ENCODE results near the gene DDR1. TPM values are rescaled to one million over a fixed set of nuclear protein-coding genes. Genes with fewer than 3 reads are reported as not detected.

Gene DDR1
- total and polyA plus RNA-seq, 2 experiments from 2014 or later: 58.3 to 154 TPM

GRCh38 chr6:30889921-30890645 is 5.8 kb downstream of the DDR1 start:
- peaks cover 44% of the 10 kb centered on the region for H3K79me2 ChIP-seq (replicated peaks; ENCODE audit: insufficient read depth)
- ATAC-seq: no peak
- H3K4me3 Mint-ChIP-seq: no peak overlapping the region; the same call in 2 of the 3 replicates
- H3K9me3 Mint-ChIP-seq: no peaks in the 10 kb centered on the region
- TF ChIP-seq ZNF462 (CRISPR knock-in tag; IDR thresholded peaks at IDR 0.05) (no peak), CREB1 (CRISPR knock-in tag; IDR thresholded peaks at IDR 0.05; ENCODE audit: low read depth) (no peak), NANOG (IDR thresholded peaks at IDR 0.05; ENCODE audit: borderline replicate concordance) (no peak), STAT1 (IDR thresholded peaks at IDR 0.05; ENCODE audit: unreplicated experiment) (no peak), REST (IDR thresholded peaks at IDR 0.05; ENCODE audit: unreplicated experiment) (no peak), CTCF (conservative IDR thresholded peaks at IDR 0.05; ENCODE audit: low read depth in 2 of 2) (no peak), EZH2 (IDR thresholded peaks at IDR 0.05; ENCODE audit: low read depth, unreplicated experiment) (no peak), ZNF114 (CRISPR knock-in tag; IDR thresholded peaks at IDR 0.05) (no peak), POLR2AphosphoS5 (IDR thresholded peaks at IDR 0.05; ENCODE audit: low read depth) (no peak), ETS1 (IDR thresholded peaks at IDR 0.05) (no peak), JUNB (IDR thresholded peaks at IDR 0.05; ENCODE audit: unreplicated experiment) (no peak), EZH2phosphoT487 (IDR thresholded peaks at IDR 0.05; ENCODE audit: unreplicated experiment) (no peak), ZNF331 (CRISPR knock-in tag; IDR thresholded peaks at IDR 0.05; ENCODE audit: low read depth) (no peak)
- H3K9me2 ChIP-seq (ENCODE audit: insufficient read depth): no peaks in the 10 kb centered on the region
- peaks cover 14% of the 10 kb centered on the region for H4K20me1 ChIP-seq (replicated peaks; ENCODE audit: insufficient read depth)
- H3K27me3 ChIP-seq (ENCODE audit: insufficient read depth): no peaks in the 10 kb centered on the region
- no peak overlapping the region for H3K4me2 ChIP-seq
- no peak for DNase-seq (ENCODE audit: low spot score)
- no peak overlapping the region for H2AFZ ChIP-seq
- peak overlapping the region; percentile 35; the same call in 1 of the 2 replicates for H3K27ac Mint-ChIP-seq
- H3F3A ChIP-seq (replicated peaks; ENCODE audit: low read depth): peaks cover 4% of the 10 kb centered on the region; the same call in 1 of the 2 replicates
- peaks cover 49% of the 10 kb centered on the region for H3K4me1 Mint-ChIP-seq
- no peak overlapping the region for H3K4me3 ChIP-seq
- peaks cover 56% of the 10 kb centered on the region for H3K36me3 Mint-ChIP-seq (ENCODE audit: low read depth)
- no peak overlapping the region for H3K27ac ChIP-seq (ENCODE audit: low read depth)
- H3K4me1 ChIP-seq (ENCODE audit: insufficient read depth): peaks cover 20% of the 10 kb centered on the region
- H3K36me3 ChIP-seq (ENCODE audit: insufficient read depth): peaks cover 5% of the 10 kb centered on the region
- peaks cover 11% of the 10 kb centered on the region for H3K27me3 Mint-ChIP-seq (ENCODE audit: insufficient read depth, low read depth, poor library complexity)

Measured in GM23338 (cell line).